Muscle layer of colon (tissue), 2 donors: Measurements from ENCODE around the gene MGLL.

Experiments used
- H3K27ac ChIP-seq: one replicate; pipeline ENCODE4 v1.7.0; 2013; ENCODE audit warnings: low read depth, mild to moderate bottlenecking, low read length, moderate library complexity
- H3K27me3 ChIP-seq, 2 donors: one replicate each; pipeline ENCODE4 v1.7.0; 2013; ENCODE audit warnings: low read length in 2 of 2, mild to moderate bottlenecking in 2 of 2; ENCODE audit not compliant: insufficient read depth in 2 of 2, control insufficient read depth in 1 of 2
- H3K36me3 ChIP-seq: one replicate; pipeline ENCODE4 v1.7.0; 2013; ENCODE audit warnings: mild to moderate bottlenecking, low read length; ENCODE audit not compliant: insufficient read depth
- H3K4me1 ChIP-seq: one replicate; pipeline ENCODE4 v1.7.0; 2013; ENCODE audit warnings: mild to moderate bottlenecking, low read length; ENCODE audit not compliant: insufficient read depth
- H3K4me3 ChIP-seq, 2 donors: one replicate each; pipeline ENCODE4 v1.7.0; 2013; ENCODE audit warnings: low read length in 2 of 2, low read depth in 1 of 2, mild to moderate bottlenecking in 1 of 2, moderate library complexity in 1 of 2
- H3K9ac ChIP-seq: one replicate; pipeline ENCODE4 v1.7.0; 2013; ENCODE audit warnings: low read length
- H3K9me3 ChIP-seq: one replicate; pipeline ENCODE4 v1.7.0; 2013; ENCODE audit warnings: mild to moderate bottlenecking, low read length
- donor health status: abdominal sarcoma.
- donor health status: Adenocarcinoma of cecum.

Gene MGLL

GRCh38 chr3:127692501-127693335 lies 129.6 kb downstream of the MGLL start:
- no peaks in the 10 kb centered on the region for H3K9me3 ChIP-seq
- no peak overlapping the region for H3K4me3 ChIP-seq
- H3K36me3 ChIP-seq = peaks cover 24% of the 10 kb centered on the region
- H3K4me1 ChIP-seq = peaks cover 49% of the 10 kb centered on the region
- H3K9ac ChIP-seq = no peak overlapping the region
- H3K27me3 ChIP-seq = no peaks in the 10 kb centered on the region
- no peak overlapping the region for H3K27ac ChIP-seq

- H3K4me1 ChIP-seq = peaks cover 44% of the 10 kb centered on the region
- H3K4me3 ChIP-seq = no peak overlapping the region
- H3K27me3 ChIP-seq = no peaks in the 10 kb centered on the region
- no peaks in the 10 kb centered on the region for H3K9me3 ChIP-seq
- H3K27ac ChIP-seq = no peak overlapping the region
- peaks cover 24% of the 10 kb centered on the region for H3K36me3 ChIP-seq
- H3K9ac ChIP-seq = no peak overlapping the region
Measured at GRCh38 chr3:127691974-127692373, 130.3 kb downstream of the MGLL start.

- Histone ChIP-seq H3K9me3 (no peaks in the 10 kb centered on the region), H3K27me3 (no peaks in the 10 kb centered on the region), H3K27ac (peak overlapping the region; percentile 74), H3K9ac (no peak overlapping the region), H3K4me1 (peaks cover 39% of the 10 kb centered on the region), H3K36me3 (peaks cover 24% of the 10 kb centered on the region), H3K4me3 (no peak overlapping the region)
Measured at GRCh38 chr3:127691489-127691888, 130.8 kb downstream of the MGLL start.

DNA sequence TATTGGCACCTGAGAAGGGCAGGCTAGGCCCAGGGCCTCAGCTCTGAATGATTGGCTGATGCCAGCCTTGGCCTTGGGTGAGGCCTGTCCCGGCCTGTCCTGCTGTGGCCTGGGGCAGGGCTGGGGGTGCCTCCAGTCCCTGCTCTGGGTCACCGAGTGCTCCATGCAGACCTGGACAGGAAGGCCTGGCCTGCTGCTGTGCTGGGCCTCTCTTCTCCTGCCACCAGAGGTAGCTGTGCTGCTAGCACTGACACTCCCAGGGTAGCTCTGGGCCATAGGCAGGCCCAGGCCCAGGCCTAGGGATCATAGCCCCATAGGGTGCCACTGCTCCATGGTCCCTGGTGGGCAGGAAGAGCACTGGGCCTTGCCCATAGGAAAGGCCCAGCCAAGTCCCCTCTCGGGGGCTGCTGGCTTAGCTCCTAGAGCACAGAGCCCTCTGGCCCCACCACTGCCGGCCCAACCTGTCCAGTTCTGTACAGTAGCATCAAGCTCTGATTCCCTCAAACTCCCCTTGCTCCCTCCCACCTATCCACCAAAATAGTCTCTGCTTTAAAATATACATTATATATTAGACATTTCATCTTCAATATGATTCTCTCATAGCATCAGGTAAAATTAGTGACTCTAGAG lies 131.4 kb downstream of the MGLL start:
- Histone ChIP-seq H3K36me3 (peaks cover 24% of the 10 kb centered on the region), H3K4me3 (no peak overlapping the region), H3K27me3 (no peaks in the 10 kb centered on the region), H3K9me3 (no peaks in the 10 kb centered on the region), H3K9ac (peak overlapping the region; percentile 12), H3K27ac (peak overlapping the region; percentile 74), H3K4me1 (peaks cover 33% of the 10 kb centered on the region)

GRCh38 chr3:127690106-127690505 lies 132.2 kb downstream of the MGLL start:
- H3K4me3 ChIP-seq = no peak overlapping the region
- no peaks in the 10 kb centered on the region for H3K27me3 ChIP-seq
- H3K9ac ChIP-seq = peak overlapping the region; percentile 12
- H3K27ac ChIP-seq = peak overlapping the region; percentile 18
- peaks cover 33% of the 10 kb centered on the region for H3K4me1 ChIP-seq
- H3K9me3 ChIP-seq = no peaks in the 10 kb centered on the region
- H3K36me3 ChIP-seq = peaks cover 24% of the 10 kb centered on the region

- Histone ChIP-seq H3K27ac (peak overlapping the region; percentile 18), H3K9me3 (no peaks in the 10 kb centered on the region), H3K36me3 (peaks cover 24% of the 10 kb centered on the region), H3K4me3 (no peak overlapping the region), H3K9ac (peak overlapping the region; percentile 26), H3K4me1 (peaks cover 33% of the 10 kb centered on the region), H3K27me3 (no peaks in the 10 kb centered on the region)
Measured at GRCh38 chr3:127689266-127689860, 133.0 kb downstream of the MGLL start.

GRCh38 chr3:127688416-127689265 lies 133.7 kb downstream of the MGLL start:
- Histone ChIP-seq H3K9ac (peak overlapping the region; percentile 26), H3K36me3 (peaks cover 22% of the 10 kb centered on the region), H3K27me3 (no peaks in the 10 kb centered on the region), H3K4me1 (peaks cover 33% of the 10 kb centered on the region), H3K4me3 (no peak overlapping the region), H3K27ac (peak overlapping the region; percentile 18), H3K9me3 (no peaks in the 10 kb centered on the region)

GRCh38 chr3:127688022-127688415 lies 134.3 kb downstream of the MGLL start:
- Histone ChIP-seq H3K27ac (peak overlapping the region; percentile 27), H3K9ac (peak overlapping the region; percentile 26), H3K9me3 (no peaks in the 10 kb centered on the region), H3K36me3 (peaks cover 15% of the 10 kb centered on the region), H3K4me1 (peaks cover 33% of the 10 kb centered on the region), H3K4me3 (no peak overlapping the region), H3K27me3 (no peaks in the 10 kb centered on the region)

GRCh38 chr3:127687228-127687737 lies 135.0 kb downstream of the MGLL start:
- Histone ChIP-seq H3K9me3 (no peaks in the 10 kb centered on the region), H3K4me1 (peaks cover 33% of the 10 kb centered on the region), H3K4me3 (no peak overlapping the region), H3K27ac (no peak overlapping the region), H3K27me3 (no peaks in the 10 kb centered on the region), H3K36me3 (peaks cover 8% of the 10 kb centered on the region), H3K9ac (no peak overlapping the region)

DNA sequence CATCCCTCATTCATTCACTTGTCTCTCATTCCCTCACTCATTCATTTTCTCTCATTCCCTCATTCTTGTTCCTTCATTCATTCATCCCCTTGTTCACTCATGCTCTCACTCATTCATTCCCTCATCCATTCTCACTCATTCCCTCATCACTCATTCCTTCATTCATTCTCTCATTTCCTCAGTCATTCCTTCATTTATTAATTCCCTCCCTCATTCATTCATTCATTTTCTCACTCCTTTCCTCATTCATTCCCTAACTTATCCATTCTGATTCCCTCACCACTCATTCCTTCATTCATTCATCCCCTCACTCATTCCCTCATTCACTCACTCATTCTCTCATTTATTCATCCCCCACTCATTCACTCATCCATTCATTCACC lies 135.8 kb downstream of the MGLL start:
- H3K36me3 ChIP-seq = peaks cover 1% of the 10 kb centered on the region
- peaks cover 33% of the 10 kb centered on the region for H3K4me1 ChIP-seq
- H3K27ac ChIP-seq = no peak overlapping the region
- H3K9me3 ChIP-seq = no peaks in the 10 kb centered on the region
- H3K9ac ChIP-seq = no peak overlapping the region
- H3K27me3 ChIP-seq = no peaks in the 10 kb centered on the region
- H3K4me3 ChIP-seq = no peak overlapping the region
